Adrenal gland (tissue), 12 donors: ENCODE measurements around the gene CYSTM1. TPM values are rescaled to one million over a fixed set of nuclear protein-coding genes. Genes with fewer than 3 reads are reported as not detected.

ENCODE experiments used
- DNase-seq, 7 donors: peaks; one replicate each; pipeline ENCODE4 v3.0.0-alpha.2; 2019 to 2020
- H3K27ac ChIP-seq, 5 donors: fragments of 200-600 bp; sonication (generic) in 4 of 5; 1 replicate in 3 of 5; 2 replicates in 2 of 5; pipeline versions ENCODE4 v1.5.1 to v1.8.0; 2016 to 2020; ENCODE audit warnings: mild to moderate bottlenecking in 1 of 5
- H3K27me3 ChIP-seq: fragments of 200-600 bp; 2 replicates; pipeline ENCODE4 v1.8.0; 2021
- H3K36me3 ChIP-seq, 2 donors: fragments of 200-600 bp; replicated peaks in 1 of 2; 1 replicate in 1 of 2; 2 replicates in 1 of 2; pipeline versions ENCODE4 v1.5.1 to v1.8.0; 2018 to 2022
- H3K4me1 ChIP-seq, 2 donors: fragments of 200-600 bp; replicated peaks in 1 of 2; 1 replicate in 1 of 2; 2 replicates in 1 of 2; pipeline versions ENCODE4 v1.5.1 to v1.8.0; 2018 to 2021
- H3K4me3 ChIP-seq, 4 donors: fragments of 200-600 bp; sonication (generic) in 3 of 4; one replicate each; pipeline ENCODE4 v1.5.1; 2016 to 2018
- H3K9me3 ChIP-seq, 3 donors: fragments of 200-600 bp; sonication (generic) in 1 of 3; replicated peaks in 1 of 3; 1 replicate in 2 of 3; 2 replicates in 1 of 3; pipeline versions ENCODE4 v1.5.1 to v1.8.0; 2016 to 2021
- CTCF ChIP-seq, 6 experiments: fragments of 450-650 bp in 4 of 6; fragments of 200-600 bp in 2 of 6; sonication (generic) in 1 of 6; IDR thresholded peaks; 1 replicate in 5 of 6; 2 replicates in 1 of 6; pipeline versions ENCODE4 v1.5.1 to v1.8.0; 2016 to 2021; ENCODE audit warnings: antibody characterized with exemption in 6 of 6, mild to moderate bottlenecking in 2 of 6, moderate library complexity in 1 of 6
- POLR2A ChIP-seq, 2 donors: fragments of 450-650 bp; IDR thresholded peaks; one replicate each; pipeline ENCODE4 v1.6.1; 2017; ENCODE audit warnings: antibody characterized with exemption in 2 of 2, mild to moderate bottlenecking in 2 of 2, moderate library complexity in 1 of 2
- WGBS, 4 donors: extraction: QIAGEN DNeasy Blood & Tissue Kit in 2 of 4; methylation state at CpG; one replicate each; pipeline versions ENCODE4 v1.1.5 to v1.1.7; 2013 to 2017; 5-methylcytosine and 5-hydroxymethylcytosine counted together
- intact Hi-C, 2 donors: fragments of 100-400 bp; cut with DNase I; formaldehyde crosslinking; loops; one replicate each; pipeline versions ENCODE4 v1.14.1 to v1.15.0; 2022 to 2023
- polyA plus RNA-seq, 3 donors: library from polyadenylated mRNA; stranded (reverse); fragments of 200-250 nt in 2 of 3; fragments of 350-450 nt in 1 of 3; fragmentation: Illumina TruSeq in 1 of 3; extraction: RNeasy Lipid Tissue Mini Kit (QIAGEN cat#74804) in 1 of 3; gene quantifications; one replicate each; pipeline ENCODE4 v1.2.3, GENCODE V29; 2013 to 2014
- total RNA-seq, 9 donors: library from RNA; depleted of rRNA in 4 of 9; stranded (reverse); fragments of >200 nt in 4 of 9; fragments of 120-200 nt in 1 of 9; fragmentation: NEBNext Ultra II Directional in 1 of 9; extraction: Animal tissue kit (Norgen Biotek cat#: 25700) in 1 of 9; gene quantifications; one replicate each; pipeline versions ENCODE4 v1.1.0 to v1.2.4, GENCODE V29; 2013 to 2023
- donor health status: healthy with polysubstance abuse.
- donor health status: Bipolar disorder and iron deficiency.
- donor health status: DM: yes; HTN: yes; CAD: no.
- donor health status: DM: no; HTN: no; CAD: no.
- donor health status: DM: no; HTN: no; CAD: no.
- donor health status: DM: yes; HTN: yes; CAD: no.

The CYSTM1 gene
- total and polyA plus RNA-seq, 12 donors, result 42.6 to 605 (median 180) TPM

GRCh38 chr5:140141241-140141640 lies 33.7 kb upstream of the CYSTM1 start:
- no peaks in the 10 kb centered on the region for H3K36me3 ChIP-seq
- intact Hi-C loops, result no loop called here
- DNase-seq, result peak in 3 of 7 donors; percentile 14 to 20 (median 18)
- no peak overlapping the region for H3K4me3 ChIP-seq
- peaks cover 11 to 21% of the 10 kb centered on the region in 2 donors for H3K4me1 ChIP-seq
- TF ChIP-seq POLR2A (IDR thresholded peaks at IDR 0.05) (no peak), CTCF (IDR thresholded peaks at IDR 0.05) (no peak)
- no peaks in the 10 kb centered on the region for H3K27me3 ChIP-seq
- H3K9me3 ChIP-seq, result no peaks in the 10 kb centered on the region
- no peak overlapping the region for H3K27ac ChIP-seq

- Histone ChIP-seq H3K27me3 (no peaks in the 10 kb centered on the region), H3K9me3 (no peaks in the 10 kb centered on the region), H3K27ac (no peak overlapping the region), H3K4me1 (peaks cover 16 to 26% of the 10 kb centered on the region in 2 donors), H3K4me3 (no peak overlapping the region), H3K36me3 (no peaks in the 10 kb centered on the region)
- TF ChIP-seq POLR2A (IDR thresholded peaks at IDR 0.05) (no peak), CTCF (IDR thresholded peaks at IDR 0.05) (no peak)
- WGBS, 4 donors, result 89 to 100% (median 93%) methylated on average over 2 to 5 of the region's 5 CpGs
- intact Hi-C loops, result no loop called here
- peak in 1 of 7 donors; percentile 9 for DNase-seq
Observed at GRCh38 chr5:140142246-140142645, 32.7 kb upstream of the CYSTM1 start.

- Histone ChIP-seq H3K4me1 (peaks cover 16 to 26% of the 10 kb centered on the region in 2 donors), H3K27ac (no peak overlapping the region), H3K27me3 (no peaks in the 10 kb centered on the region), H3K9me3 (no peaks in the 10 kb centered on the region), H3K4me3 (no peak overlapping the region), H3K36me3 (no peaks in the 10 kb centered on the region)
- WGBS, 4 donors, result 83 to 91% (median 90%) methylated on average over 7 of the region's 7 CpGs
- no peak for TF ChIP-seq CTCF (IDR thresholded peaks at IDR 0.05)
- no peak for TF ChIP-seq POLR2A (IDR thresholded peaks at IDR 0.05)
- intact Hi-C loops, result no loop called here
- peak in 1 of 7 donors; percentile 13 for DNase-seq
Observed at GRCh38 chr5:140142856-140143255, 32.1 kb upstream of the CYSTM1 start.

- peak in 1 of 7 donors; percentile 14 for DNase-seq
- Histone ChIP-seq H3K27ac (no peak overlapping the region), H3K4me1 (peaks cover 16 to 26% of the 10 kb centered on the region in 2 donors), H3K4me3 (no peak overlapping the region), H3K36me3 (no peaks in the 10 kb centered on the region), H3K27me3 (no peaks in the 10 kb centered on the region), H3K9me3 (no peaks in the 10 kb centered on the region)
- intact Hi-C loops, result no loop called here
- TF ChIP-seq POLR2A (IDR thresholded peaks at IDR 0.05), result no peak
- no peak for TF ChIP-seq CTCF (IDR thresholded peaks at IDR 0.05)
- 94 to 100% (median 98%) methylated on average over 3 of the region's 3 CpGs for WGBS, 4 donors
Observed at GRCh38 chr5:140143521-140144258, 31.3 kb upstream of the CYSTM1 start.
